ENCODE data around the gene GPR4.

The GPR4 gene

DNA sequence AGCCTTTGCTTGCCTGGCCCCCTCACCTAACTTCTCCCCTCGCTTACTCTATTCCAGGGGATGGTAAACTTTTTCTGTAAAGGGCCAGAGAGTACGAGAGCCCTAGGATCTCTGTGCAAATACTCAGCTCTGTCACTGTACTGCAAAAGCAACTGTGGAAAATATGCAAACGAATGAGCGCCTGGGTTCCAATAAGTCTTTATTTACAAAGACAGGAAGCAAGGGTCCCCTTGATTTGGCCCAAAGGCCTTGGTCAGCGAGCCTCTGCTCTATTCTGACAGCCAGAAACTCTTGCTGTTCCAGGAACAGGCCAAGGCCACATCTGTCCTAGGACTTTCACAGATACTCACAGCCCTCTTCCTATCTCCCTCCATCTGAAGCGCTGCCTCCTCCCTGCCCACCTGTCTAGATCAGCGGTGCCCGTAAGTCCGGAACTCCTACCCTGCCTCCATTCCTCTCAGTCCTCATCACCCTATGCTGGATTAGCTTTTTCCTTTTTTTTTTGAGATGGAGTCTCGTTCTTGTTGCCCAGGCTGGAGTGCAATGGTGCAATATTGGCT, 54.7 kb downstream of the GPR4 start:
- no peak for DNase-seq

- no peak for DNase-seq
These were observed 59.8 kb downstream of the GPR4 start for GRCh38 chr19:45542234-45542668.
